Globus pallidus (tissue), 1 donor: Measurements from ENCODE around the gene RFX2.

Experiments
- DNase-seq: peaks from one replicate; pipeline ENCODE4 v3.0.0-alpha.2; 2015; ENCODE audit warnings: low spot score

The RFX2 gene

GRCh38 chr19:6103894-6104293, 6.4 kb downstream of the RFX2 start:
- no peak for DNase-seq

GRCh38 chr19:6103217-6103644, 7.1 kb downstream of the RFX2 start:
- DNase-seq, result no peak

GRCh38 chr19:6101991-6102390, 8.3 kb downstream of the RFX2 start:
- DNase-seq, result no peak

- DNase-seq, result no peak
These were observed 8.9 kb downstream of the RFX2 start for GRCh38 chr19:6101291-6101825.

DNA sequence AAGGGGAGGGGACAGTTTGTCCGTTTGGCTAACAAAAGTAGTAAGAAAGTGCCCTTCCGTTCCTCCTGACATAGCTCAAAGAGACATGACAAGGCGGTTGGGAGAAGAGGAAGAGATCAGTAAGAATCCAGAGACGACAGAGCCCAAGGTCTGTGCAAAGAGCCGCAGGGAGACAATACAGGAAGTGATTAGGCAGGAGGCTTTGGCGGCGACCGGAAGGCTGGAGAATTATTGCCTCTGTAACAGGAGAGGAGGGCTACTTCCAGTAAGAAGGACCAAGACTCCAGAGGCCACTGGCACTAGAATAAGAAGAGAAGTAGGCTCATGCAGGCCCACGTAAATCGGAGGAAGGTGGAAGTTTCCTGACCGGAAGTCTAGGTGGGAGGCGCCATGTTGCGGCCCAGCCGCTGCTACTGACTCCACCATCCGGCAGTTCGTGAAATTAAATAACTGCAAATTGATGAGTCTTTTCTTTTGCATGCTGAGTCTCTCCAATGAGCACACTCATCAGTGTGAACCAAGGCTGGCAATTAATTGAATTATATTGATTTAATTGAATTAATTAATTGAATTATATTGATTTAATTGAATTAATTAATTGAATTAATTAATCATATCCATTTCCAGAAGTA, 9.9 kb downstream of the RFX2 start:
- DNase-seq, result no peak

DNA sequence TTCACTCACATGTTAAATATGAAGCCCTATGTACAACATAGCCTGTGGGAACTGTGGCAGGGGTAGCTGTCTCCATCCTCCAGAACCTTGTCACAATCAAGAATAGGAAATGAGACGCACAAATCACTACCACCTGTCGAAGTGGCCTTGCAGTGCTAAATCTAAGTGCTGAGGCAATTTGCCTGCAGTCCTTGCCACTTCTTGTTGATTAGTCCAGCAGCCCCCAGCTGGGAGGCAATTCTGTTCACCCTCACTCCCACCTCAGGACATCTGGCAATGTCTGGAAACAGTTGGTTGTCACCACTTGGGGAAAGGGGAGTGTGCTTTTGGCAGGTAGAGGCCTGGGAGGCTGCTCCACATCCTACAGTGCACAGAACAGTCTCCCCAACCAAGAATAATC, 10.7 kb downstream of the RFX2 start:
- DNase-seq, result no peak

- no peak for DNase-seq
These were observed 11.3 kb downstream of the RFX2 start for GRCh38 chr19:6099033-6099432.

DNA sequence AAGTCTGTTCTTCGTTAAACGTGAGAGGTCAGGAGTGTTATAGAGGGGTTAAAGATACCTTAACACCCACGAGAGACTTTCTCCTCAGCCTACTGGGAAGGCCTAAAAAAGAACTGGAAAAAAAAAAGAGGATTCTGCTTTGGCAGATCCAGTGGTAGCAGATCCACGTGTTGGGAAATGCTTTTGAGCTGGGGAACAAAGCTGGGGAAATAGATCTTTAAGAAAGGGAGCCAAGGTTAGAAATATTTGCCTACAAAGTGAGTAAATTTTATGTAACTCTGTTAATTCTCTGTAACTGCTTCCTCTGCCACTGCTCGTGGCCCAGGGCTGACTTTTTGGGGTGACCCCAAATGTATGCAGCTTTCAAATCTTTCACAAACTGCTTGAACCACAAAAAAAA, 11.7 kb downstream of the RFX2 start:
- DNase-seq, result no peak

GRCh38 chr19:6097911-6098310, 12.4 kb downstream of the RFX2 start:
- DNase-seq, result no peak

GRCh38 chr19:6095760-6096159, 14.5 kb downstream of the RFX2 start:
- DNase-seq, result no peak

DNA sequence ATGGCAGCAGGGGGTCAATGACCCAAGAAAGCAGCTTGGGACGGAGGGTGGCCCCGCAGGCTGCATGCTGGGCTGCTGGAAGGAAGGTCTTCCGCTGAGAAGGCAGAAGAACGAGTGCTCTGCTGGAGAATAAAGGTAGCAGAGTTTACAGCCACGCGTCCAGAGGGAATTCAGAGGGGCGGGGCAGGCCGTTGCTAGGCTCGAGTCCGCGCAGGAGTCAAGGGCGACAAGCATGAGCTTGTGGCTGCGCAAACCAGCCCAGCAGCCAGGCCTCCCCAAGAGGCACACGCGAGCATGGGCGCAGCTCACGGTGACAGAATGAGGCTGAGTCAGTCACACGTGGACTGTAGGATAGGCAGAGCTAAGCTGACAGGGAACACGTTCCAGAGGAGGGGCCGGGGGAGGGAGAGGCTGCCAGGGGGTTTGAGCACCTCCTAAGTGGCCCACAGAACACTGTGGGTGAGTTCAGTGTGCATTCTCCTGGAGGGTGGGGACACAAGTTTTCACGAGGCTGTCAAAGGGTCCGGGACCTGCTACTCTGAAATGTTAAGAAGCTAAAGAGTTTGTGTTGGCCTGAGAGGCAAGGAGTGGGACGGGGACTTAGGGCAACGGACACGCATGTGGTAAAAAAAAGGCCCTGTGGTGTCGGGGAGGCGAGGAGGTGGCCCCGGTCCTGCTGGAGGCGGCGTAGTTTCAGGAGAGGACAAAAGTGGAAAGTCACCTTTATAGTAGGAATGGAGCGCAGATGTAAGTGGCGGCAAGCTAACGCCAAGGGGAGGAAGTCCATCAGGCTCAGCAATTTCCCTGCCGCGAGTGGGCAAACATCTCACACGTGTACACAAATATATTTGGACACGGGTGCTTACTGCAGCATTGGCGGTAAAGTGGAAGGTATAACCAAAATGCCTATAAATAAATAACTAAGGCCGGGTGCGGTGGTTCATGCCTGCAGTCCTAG, 17.7 kb downstream of the RFX2 start:
- peak; percentile 46 for DNase-seq

DNA sequence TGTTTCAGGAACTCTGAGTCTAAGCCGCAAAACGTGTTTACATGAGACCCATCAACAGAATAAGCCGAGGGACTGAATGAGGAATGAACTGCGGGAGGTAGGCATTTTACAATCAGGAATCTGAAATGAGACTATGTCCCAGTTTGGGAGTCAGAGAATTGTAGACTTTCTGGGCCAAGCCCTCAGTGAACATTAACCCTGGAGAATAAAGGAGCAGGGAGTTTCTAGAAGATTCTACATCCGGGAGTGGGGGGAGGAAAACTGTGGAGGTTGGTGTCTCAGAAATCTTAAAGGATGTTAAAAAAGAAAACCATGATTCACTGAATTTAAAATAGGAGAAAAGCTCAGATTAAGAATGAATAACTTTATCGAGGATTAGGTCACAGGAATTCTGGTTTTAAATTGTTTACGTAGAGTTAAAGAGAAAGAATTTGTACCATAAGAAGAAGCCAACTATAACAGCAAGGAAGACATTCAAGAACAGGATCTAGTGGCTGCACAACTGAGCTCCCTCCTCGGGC, 18.5 kb downstream of the RFX2 start:
- DNase-seq, result no peak

GRCh38 chr19:6090634-6091033, 19.7 kb downstream of the RFX2 start:
- DNase-seq, result no peak

- no peak for DNase-seq
These were observed 21.7 kb downstream of the RFX2 start for GRCh38 chr19:6088602-6089049.

DNA sequence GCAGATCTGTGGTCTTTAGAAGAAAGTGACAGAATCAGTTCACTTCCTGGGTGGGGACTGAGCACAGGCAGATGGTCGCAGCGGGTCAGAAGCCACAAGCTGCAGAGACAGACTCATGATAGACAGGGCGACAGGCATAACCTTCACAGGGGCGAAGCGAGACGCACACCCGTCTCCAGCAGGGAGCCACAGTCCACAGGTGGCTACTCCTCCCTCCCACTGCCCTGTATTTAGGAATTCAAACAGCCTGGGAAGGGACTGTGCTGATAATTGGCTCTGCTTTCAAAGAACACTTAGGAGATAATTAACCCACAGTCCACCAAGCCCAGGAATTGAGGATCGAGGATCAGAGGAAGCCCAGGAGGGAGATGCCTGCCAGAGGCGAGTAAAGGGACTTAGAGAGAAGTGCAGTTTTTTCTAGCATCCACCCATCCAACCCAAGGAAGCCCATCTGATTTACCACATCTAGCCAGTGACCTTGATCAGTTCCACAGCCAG, 23.2 kb downstream of the RFX2 start:
- no peak for DNase-seq

DNA sequence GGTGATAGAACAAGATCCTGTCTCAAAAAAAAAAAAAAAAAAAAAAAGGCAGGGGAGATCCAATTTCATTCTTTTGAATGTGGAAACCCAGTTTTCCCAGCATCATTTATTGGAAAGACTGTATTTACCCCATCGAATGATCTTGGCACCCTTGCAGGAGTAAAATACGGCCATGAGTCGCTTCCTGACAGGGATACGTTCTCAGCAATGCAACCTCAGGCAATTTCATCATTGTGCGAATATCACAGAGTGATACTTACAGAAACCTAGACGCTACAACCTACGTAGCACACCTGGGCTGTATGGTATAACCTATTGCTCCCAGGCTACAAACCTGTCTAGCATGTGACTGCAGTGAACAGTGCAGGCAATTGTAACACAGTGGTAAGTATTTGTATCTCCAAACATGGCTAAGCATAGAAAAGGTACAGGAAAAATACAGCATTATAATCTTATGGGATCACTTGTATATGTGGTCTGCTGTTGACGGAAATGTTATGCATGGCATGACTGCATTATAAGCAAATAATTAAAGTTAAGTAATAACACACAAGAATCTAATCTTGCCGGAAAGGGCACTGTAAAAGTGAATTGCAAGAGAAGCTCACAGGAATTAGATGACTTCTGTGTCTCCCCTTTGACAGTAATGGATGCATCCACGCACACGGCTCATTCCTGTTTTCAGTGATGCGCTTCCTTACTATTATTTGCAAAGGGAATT, 24.1 kb downstream of the RFX2 start:
- no peak for DNase-seq

GRCh38 chr19:6084821-6085220, 25.5 kb downstream of the RFX2 start:
- no peak for DNase-seq

DNA sequence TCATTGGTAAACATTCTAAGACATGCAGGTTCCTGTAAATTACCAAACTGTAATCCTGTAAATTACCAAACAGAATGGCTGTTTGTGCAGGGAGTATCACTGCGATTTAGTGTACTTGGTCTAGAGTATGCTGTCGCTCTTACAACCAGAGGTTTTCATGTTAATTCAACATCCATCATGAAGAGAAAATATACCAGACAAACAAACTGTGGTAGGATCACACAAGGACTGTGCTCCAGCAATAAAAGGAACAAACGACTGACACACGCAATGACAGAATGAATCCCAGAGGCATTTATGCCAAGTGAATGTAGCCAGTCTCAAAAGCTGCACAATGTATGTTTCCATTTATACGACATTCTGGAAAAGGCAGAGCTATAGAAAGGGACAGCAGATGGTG, 31.2 kb downstream of the RFX2 start:
- DNase-seq, result no peak

- no peak for DNase-seq
These were observed 32.2 kb downstream of the RFX2 start for GRCh38 chr19:6078068-6078467.

GRCh38 chr19:6076675-6077463, 33.4 kb downstream of the RFX2 start:
- no peak for DNase-seq

- no peak for DNase-seq
These were observed 34.0 kb downstream of the RFX2 start for GRCh38 chr19:6076291-6076665.
